GM23338 (cell line): ENCODE data around the gene PEDS1. TPM values are rescaled to one million over a fixed set of nuclear protein-coding genes. Genes with fewer than 3 reads are reported as not detected.

ENCODE experiments used
- ATAC-seq: fragments of 200-7000 bp; cut with Tn5 transposase; 3 replicates; pipeline ENCODE4 v1.9.1; 2020
- DNase-seq: peaks from one replicate; pipeline ENCODE4 v3.0.0-alpha.2; 2015; ENCODE audit warnings: low spot score
- H2AFZ ChIP-seq: fragments of 200-600 bp; sonication (generic); 2 replicates; pipeline ENCODE4 v1.8.0; 2016; ENCODE audit warnings: antibody characterized with exemption, mild to moderate bottlenecking, moderate library complexity
- H3F3A ChIP-seq: fragments of 200-600 bp; sonication (generic); replicated peaks from 2 replicates; pipeline ENCODE4 v1.8.0; 2017; ENCODE audit warnings: antibody characterized with exemption, mixed run types, low read depth
- H3K27ac ChIP-seq: fragments of 200-600 bp; sonication (generic); 2 replicates; pipeline ENCODE4 v1.6.1; 2016; ENCODE audit warnings: low read depth
- H3K27me3 ChIP-seq: fragments of 200-600 bp; sonication (generic); 2 replicates; pipeline ENCODE4 v1.8.0; 2016; ENCODE audit warnings: mild to moderate bottlenecking, mixed run types, moderate library complexity; ENCODE audit not compliant: insufficient read depth
- H3K36me3 ChIP-seq: fragments of 200-600 bp; sonication (generic); 2 replicates; pipeline ENCODE4 v1.8.0; 2016; ENCODE audit warnings: mild to moderate bottlenecking; ENCODE audit not compliant: insufficient read depth
- H3K4me1 ChIP-seq: fragments of 200-600 bp; sonication (generic); 2 replicates; pipeline ENCODE4 v1.8.0; 2016; ENCODE audit warnings: mild to moderate bottlenecking, moderate library complexity; ENCODE audit not compliant: insufficient read depth
- H3K4me2 ChIP-seq: fragments of 200-600 bp; sonication (generic); 2 replicates; pipeline ENCODE4 v1.7.1; 2017; ENCODE audit warnings: mixed run types
- H3K4me3 ChIP-seq: fragments of 200-600 bp; sonication (generic); 2 replicates; pipeline ENCODE4 v1.6.1; 2016; ENCODE audit warnings: mixed run types
- H3K79me2 ChIP-seq: fragments of 200-600 bp; sonication (generic); replicated peaks from 2 replicates; pipeline ENCODE4 v1.8.0; 2017; ENCODE audit warnings: mild to moderate bottlenecking; ENCODE audit not compliant: insufficient read depth
- H3K9me2 ChIP-seq: fragments of 200-600 bp; sonication (generic); 2 replicates; pipeline ENCODE4 v1.8.0; 2017; ENCODE audit not compliant: insufficient read depth
- H4K20me1 ChIP-seq: fragments of 200-600 bp; sonication (generic); replicated peaks from 2 replicates; pipeline ENCODE4 v1.8.0; 2017; ENCODE audit warnings: mild to moderate bottlenecking; ENCODE audit not compliant: insufficient read depth
- H3K27ac Mint-ChIP-seq: 2 replicates; pipeline ENCODE4 v1.8.0; 2020; ENCODE audit warnings: inconsistent platforms, mild to moderate bottlenecking, moderate library complexity, mixed read lengths
- H3K27me3 Mint-ChIP-seq: 3 replicates; pipeline ENCODE4 v1.8.0; 2022; ENCODE audit warnings: low read depth, mild to moderate bottlenecking, moderate library complexity, mixed read lengths, inconsistent platforms; ENCODE audit not compliant: insufficient read depth, poor library complexity
- H3K36me3 Mint-ChIP-seq: 3 replicates; pipeline ENCODE4 v1.8.0; 2021; ENCODE audit warnings: low read depth, mild to moderate bottlenecking, inconsistent platforms, moderate library complexity, mixed read lengths
- H3K4me1 Mint-ChIP-seq: 3 replicates; pipeline ENCODE4 v1.8.0; 2020; ENCODE audit warnings: mild to moderate bottlenecking, inconsistent platforms, mixed read lengths
- H3K4me3 Mint-ChIP-seq: 3 replicates; pipeline ENCODE4 v1.8.0; 2021; ENCODE audit warnings: moderate library complexity, mild to moderate bottlenecking, inconsistent platforms, mixed read lengths
- H3K9me3 Mint-ChIP-seq: 3 replicates; pipeline ENCODE4 v1.8.0; 2020; ENCODE audit warnings: moderate library complexity, mild to moderate bottlenecking, inconsistent platforms, mixed read lengths
- EZH2 ChIP-seq: fragments of 200-600 bp; sonication (generic); IDR thresholded peaks from one replicate; pipeline ENCODE4 v1.8.0; 2017; ENCODE audit warnings: antibody characterized with exemption, mild to moderate bottlenecking, low read depth; ENCODE audit not compliant: unreplicated experiment
- EZH2phosphoT487 ChIP-seq: fragments of 200-600 bp; sonication (generic); IDR thresholded peaks from one replicate; pipeline ENCODE4 v1.8.1; 2018; ENCODE audit warnings: antibody characterized with exemption; ENCODE audit not compliant: unreplicated experiment
- JUNB ChIP-seq: IDR thresholded peaks from one replicate; pipeline ENCODE4 v1.6.1; 2016; ENCODE audit warnings: antibody characterized with exemption; ENCODE audit not compliant: unreplicated experiment
- NANOG ChIP-seq: IDR thresholded peaks from 2 replicates; pipeline ENCODE4 v1.6.1; 2016; ENCODE audit warnings: antibody characterized with exemption, borderline replicate concordance
- POLR2AphosphoS5 ChIP-seq: IDR thresholded peaks from 2 replicates; pipeline ENCODE4 v1.6.1; 2016; ENCODE audit warnings: antibody characterized with exemption, low read depth
- STAT1 ChIP-seq: IDR thresholded peaks from one replicate; pipeline ENCODE4 v1.6.1; 2016; ENCODE audit warnings: antibody characterized with exemption; ENCODE audit not compliant: unreplicated experiment
- ZNF114 ChIP-seq: fragments of 250-450 bp; sonication (Bioruptor Pico); IDR thresholded peaks from 2 replicates; pipeline ENCODE4 v1.5.0; 2020; ENCODE audit warnings: mild to moderate bottlenecking, moderate library complexity
- ZNF331 ChIP-seq: fragments of 250-450 bp; sonication (Bioruptor Pico); IDR thresholded peaks from 2 replicates; pipeline ENCODE4 v1.5.0; 2020; ENCODE audit warnings: low read depth, mild to moderate bottlenecking, moderate library complexity
- polyA plus RNA-seq: library from polyadenylated mRNA; unstranded; fragments of >200 nt; fragmentation: Nextera tagmentation; extraction: Ambion mirVana; gene quantifications from 2 replicates; pipeline ENCODE4 v1.2.1, GENCODE V29; 2016
- total RNA-seq: library from RNA; depleted of rRNA; stranded (reverse); fragments of >200 nt; shearing (Covaris generic); gene quantifications from 2 replicates; pipeline ENCODE4 v1.2.3, GENCODE V29; 2014
- TF ChIP-seq, protein P1 (sequence below): IDR thresholded peaks from 2 replicates; pipeline ENCODE4 v1.6.1; 2016; ENCODE audit warnings: antibody characterized with exemption
- TF ChIP-seq, protein P2 (sequence below), 2 experiments: fragments of 200-600 bp in 1 of 2; sonication (generic) in 1 of 2; conservative IDR thresholded peaks; 2 replicates each; pipeline versions ENCODE4 v1.5.1 to v1.6.1; 2016 to 2017; ENCODE audit warnings: antibody characterized with exemption in 2 of 2, low read depth in 2 of 2, mild to moderate bottlenecking in 2 of 2, moderate library complexity in 1 of 2
- TF ChIP-seq, protein P3 (sequence below): IDR thresholded peaks from one replicate; pipeline ENCODE4 v1.6.1; 2018; ENCODE audit warnings: antibody characterized with exemption; ENCODE audit not compliant: unreplicated experiment

The PEDS1 gene
- total and polyA plus RNA-seq, 2 experiments from 2014 or later: 34.5 to 43.6 TPM

DNA sequence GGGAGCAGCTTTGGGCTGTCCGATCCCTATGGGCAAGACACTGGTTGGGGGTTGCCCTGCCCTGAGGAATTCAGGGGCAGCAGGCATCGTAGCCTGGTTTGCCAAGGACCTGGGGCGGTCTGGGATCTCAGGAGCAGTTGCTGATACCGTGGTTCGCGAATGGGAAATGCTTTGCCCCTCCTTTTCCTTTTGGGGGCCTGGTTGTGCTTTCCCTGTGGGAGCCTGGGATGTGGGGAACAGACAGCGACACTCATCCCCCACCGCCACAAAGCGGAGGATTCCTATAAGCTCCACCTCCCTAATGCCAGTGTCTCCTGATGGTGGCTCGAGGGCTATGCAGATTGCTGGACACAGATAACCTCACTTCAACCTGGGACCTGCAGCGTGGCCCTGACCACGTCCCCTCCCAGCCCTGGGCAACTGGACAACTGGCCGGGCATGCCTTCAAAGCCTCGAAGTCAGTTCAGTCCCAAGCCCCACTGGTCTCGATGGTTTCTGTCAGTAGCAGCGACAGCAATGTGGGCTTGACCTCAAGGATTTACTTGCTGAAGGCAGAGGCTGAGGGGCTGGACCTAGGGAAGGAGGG is 40.4 kb upstream of the PEDS1 start (continued):
- TF ChIP-seq, protein P1, sequence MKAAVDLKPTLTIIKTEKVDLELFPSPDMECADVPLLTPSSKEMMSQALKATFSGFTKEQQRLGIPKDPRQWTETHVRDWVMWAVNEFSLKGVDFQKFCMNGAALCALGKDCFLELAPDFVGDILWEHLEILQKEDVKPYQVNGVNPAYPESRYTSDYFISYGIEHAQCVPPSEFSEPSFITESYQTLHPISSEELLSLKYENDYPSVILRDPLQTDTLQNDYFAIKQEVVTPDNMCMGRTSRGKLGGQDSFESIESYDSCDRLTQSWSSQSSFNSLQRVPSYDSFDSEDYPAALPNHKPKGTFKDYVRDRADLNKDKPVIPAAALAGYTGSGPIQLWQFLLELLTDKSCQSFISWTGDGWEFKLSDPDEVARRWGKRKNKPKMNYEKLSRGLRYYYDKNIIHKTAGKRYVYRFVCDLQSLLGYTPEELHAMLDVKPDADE: no peak
- no peak for TF ChIP-seq ZNF114 (CRISPR knock-in tag)
- TF ChIP-seq POLR2AphosphoS5: no peak
- TF ChIP-seq ZNF331 (CRISPR knock-in tag): no peak
- TF ChIP-seq EZH2: no peak
- no peak for TF ChIP-seq EZH2phosphoT487
- TF ChIP-seq, protein P2, sequence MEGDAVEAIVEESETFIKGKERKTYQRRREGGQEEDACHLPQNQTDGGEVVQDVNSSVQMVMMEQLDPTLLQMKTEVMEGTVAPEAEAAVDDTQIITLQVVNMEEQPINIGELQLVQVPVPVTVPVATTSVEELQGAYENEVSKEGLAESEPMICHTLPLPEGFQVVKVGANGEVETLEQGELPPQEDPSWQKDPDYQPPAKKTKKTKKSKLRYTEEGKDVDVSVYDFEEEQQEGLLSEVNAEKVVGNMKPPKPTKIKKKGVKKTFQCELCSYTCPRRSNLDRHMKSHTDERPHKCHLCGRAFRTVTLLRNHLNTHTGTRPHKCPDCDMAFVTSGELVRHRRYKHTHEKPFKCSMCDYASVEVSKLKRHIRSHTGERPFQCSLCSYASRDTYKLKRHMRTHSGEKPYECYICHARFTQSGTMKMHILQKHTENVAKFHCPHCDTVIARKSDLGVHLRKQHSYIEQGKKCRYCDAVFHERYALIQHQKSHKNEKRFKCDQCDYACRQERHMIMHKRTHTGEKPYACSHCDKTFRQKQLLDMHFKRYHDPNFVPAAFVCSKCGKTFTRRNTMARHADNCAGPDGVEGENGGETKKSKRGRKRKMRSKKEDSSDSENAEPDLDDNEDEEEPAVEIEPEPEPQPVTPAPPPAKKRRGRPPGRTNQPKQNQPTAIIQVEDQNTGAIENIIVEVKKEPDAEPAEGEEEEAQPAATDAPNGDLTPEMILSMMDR (conservative IDR thresholded peaks at IDR 0.05; ENCODE audit: low read depth in 2 of 2): no peak
- no peak for TF ChIP-seq NANOG

DNA sequence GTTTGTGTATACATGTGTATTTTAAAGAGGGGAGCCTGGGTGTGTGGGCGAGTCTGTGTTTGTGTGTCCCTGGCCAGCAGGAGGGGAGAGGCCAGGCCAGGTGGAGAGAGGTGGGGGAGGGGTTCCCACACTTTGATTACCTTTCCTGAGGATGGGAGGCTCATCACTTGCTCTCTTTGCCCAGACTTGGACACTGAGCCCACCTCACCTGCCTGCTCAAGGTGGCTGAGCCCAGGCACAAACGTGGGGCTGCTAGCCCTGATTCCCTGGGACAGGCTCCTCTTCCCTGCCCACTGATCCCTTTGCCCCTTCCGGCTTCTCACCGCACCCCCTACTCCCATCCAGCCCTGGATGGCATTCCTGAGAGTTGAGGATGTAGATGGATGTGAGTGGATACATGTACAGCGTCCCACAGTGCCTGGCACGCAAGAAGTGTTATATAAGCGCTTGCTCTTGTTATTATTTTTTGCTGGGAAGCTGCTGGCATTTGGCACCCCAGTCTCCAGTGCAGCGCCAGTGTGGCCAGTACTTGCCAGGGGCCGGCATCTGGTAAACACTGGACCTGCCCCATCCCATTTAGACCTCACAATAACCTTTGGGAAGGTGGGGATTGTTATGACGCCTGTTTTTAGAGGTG is 39.8 kb upstream of the PEDS1 start:
- peaks cover 23% of the 10 kb centered on the region for H3K4me1 ChIP-seq
- no peaks in the 10 kb centered on the region; the same call in 1 of the 2 replicates for H4K20me1 ChIP-seq
- H3F3A ChIP-seq: 0 out of 2 replicates have a peak, but pooled peaks cover 8% of the 10 kb centered on the region
- Mint-ChIP-seq H3K4me3 (peak overlapping the region; percentile 96), H3K27ac (peak overlapping the region; percentile 98), H3K9me3 (peaks cover 2% of the 10 kb centered on the region; the same call in 1 of the 3 replicates), H3K27me3 (peaks cover 16% of the 10 kb centered on the region), H3K4me1 (peaks cover 46% of the 10 kb centered on the region), H3K36me3 (peaks cover 24% of the 10 kb centered on the region)
- ATAC-seq (no peak), DNase-seq (no peak)
- peaks cover 29% of the 10 kb centered on the region for H3K79me2 ChIP-seq
- H2AFZ ChIP-seq: no peak overlapping the region
- H3K36me3 ChIP-seq: no peaks in the 10 kb centered on the region
- H3K4me2 ChIP-seq: peak overlapping the region; percentile 100
- 0 out of 2 replicates have a peak overlapping the region, but pooled peaks have one; percentile 72 for H3K27ac ChIP-seq
- H3K27me3 ChIP-seq: no peaks in the 10 kb centered on the region
- H3K9me2 ChIP-seq: no peaks in the 10 kb centered on the region
- peak overlapping the region; percentile 90 for H3K4me3 ChIP-seq
- TF ChIP-seq STAT1 (no peak), EZH2 (no peak), EZH2phosphoT487 (no peak), JUNB (no peak), POLR2AphosphoS5 (no peak)
- TF ChIP-seq, protein P1: no peak
- TF ChIP-seq, protein P2 (conservative IDR thresholded peaks at IDR 0.05; ENCODE audit: low read depth in 2 of 2): no peak
- TF ChIP-seq, protein P3, sequence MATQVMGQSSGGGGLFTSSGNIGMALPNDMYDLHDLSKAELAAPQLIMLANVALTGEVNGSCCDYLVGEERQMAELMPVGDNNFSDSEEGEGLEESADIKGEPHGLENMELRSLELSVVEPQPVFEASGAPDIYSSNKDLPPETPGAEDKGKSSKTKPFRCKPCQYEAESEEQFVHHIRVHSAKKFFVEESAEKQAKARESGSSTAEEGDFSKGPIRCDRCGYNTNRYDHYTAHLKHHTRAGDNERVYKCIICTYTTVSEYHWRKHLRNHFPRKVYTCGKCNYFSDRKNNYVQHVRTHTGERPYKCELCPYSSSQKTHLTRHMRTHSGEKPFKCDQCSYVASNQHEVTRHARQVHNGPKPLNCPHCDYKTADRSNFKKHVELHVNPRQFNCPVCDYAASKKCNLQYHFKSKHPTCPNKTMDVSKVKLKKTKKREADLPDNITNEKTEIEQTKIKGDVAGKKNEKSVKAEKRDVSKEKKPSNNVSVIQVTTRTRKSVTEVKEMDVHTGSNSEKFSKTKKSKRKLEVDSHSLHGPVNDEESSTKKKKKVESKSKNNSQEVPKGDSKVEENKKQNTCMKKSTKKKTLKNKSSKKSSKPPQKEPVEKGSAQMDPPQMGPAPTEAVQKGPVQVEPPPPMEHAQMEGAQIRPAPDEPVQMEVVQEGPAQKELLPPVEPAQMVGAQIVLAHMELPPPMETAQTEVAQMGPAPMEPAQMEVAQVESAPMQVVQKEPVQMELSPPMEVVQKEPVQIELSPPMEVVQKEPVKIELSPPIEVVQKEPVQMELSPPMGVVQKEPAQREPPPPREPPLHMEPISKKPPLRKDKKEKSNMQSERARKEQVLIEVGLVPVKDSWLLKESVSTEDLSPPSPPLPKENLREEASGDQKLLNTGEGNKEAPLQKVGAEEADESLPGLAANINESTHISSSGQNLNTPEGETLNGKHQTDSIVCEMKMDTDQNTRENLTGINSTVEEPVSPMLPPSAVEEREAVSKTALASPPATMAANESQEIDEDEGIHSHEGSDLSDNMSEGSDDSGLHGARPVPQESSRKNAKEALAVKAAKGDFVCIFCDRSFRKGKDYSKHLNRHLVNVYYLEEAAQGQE: no peak
